GM19023 (cell line): ENCODE measurements around the gene MEIOSIN.
A peak's percentile ranks its signal among the peaks of the same experiment; 100 is the strongest.

Source experiments
- ATAC-seq: cut with Tn5 transposase; IDR thresholded peaks from one replicate; pipeline ENCODE4 v1.9.1; 2021; ENCODE audit warnings: mild to moderate bottlenecking, moderate library complexity; ENCODE audit not compliant: unreplicated experiment

MEIOSIN gene

GRCh38 chr19:45778010-45778661 lies 44.9 kb downstream of the MEIOSIN start:
- no peak for ATAC-seq

DNA sequence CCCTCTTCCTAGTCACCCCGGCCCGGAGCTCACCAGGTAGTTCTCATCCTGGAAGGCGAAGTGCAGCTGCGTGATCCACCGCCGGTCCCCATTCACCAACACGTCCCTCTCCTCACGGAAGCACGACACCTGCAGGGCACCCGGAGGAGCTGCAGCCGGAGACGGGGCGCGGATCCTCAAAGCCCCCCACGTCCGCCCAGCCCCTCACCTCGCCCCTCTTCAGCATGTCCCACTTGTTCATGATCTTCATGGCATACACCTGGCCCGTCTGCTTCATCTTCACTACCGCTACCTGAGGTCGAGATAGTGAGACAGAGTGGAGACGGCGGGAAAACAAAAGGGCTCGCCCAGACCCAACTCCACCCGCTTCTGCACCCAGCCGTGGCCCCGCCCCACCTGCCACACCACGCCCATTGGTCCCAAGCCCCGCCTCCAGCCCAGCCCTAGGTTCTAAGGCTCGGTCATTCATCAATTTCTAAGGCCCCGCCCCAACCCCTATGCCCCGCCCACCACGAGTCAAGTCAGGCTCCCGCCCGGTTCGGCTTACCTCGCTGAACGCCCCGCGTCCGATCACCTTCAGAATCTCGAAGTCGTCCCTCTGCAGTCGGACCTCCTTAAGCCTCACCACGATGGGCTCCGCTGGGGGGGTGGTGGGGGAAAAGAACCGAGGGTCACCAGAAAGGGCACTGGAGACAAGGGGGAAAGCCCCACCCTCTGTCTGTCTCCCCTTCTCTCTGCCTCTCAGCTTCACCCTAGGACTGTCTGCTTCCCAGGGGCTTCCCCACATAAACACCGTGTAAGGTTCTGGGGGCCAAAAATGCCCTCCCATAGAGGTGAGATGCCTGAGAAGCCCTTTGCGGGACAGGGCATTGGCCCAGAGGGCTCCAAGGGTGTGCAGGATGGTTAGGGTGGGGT lies 46.2 kb downstream of the MEIOSIN start:
- peak; percentile 75 for ATAC-seq

- ATAC-seq = no peak
Observed at GRCh38 chr19:45780146-45780447, 46.9 kb downstream of the MEIOSIN start.

GRCh38 chr19:45780448-45781213 lies 47.4 kb downstream of the MEIOSIN start:
- ATAC-seq = no peak

GRCh38 chr19:45781214-45782161 lies 48.2 kb downstream of the MEIOSIN start:
- ATAC-seq = no peak

- no peak for ATAC-seq
Observed at GRCh38 chr19:45782162-45782691, 49.0 kb downstream of the MEIOSIN start, which contains the start of gene DMPK. DMPK (minus strand) TSS chr19:45782490; CDS start chr19:45782352, 138 bp downstream.

GRCh38 chr19:45782820-45783785 lies 49.9 kb downstream of the MEIOSIN start:
- ATAC-seq = no peak

DNA sequence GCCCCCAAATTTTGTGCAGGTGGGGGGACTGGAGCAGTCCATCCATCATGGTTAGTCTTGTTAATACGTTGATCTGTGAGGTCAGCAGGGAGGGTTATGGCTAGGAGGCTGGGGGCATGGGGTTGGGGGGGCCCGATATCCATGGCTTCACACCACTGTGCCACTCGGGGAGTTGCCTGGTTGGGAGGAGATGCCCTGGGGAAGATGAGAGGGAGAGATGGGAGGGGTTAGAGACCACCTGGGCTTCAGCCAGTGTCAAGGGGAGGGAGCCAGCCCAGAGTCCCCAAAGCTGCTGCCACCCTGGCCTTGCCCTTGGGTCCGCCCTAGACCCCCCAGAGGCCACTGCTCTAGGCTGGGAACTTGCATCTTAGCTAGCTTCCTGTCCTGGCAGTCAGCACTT lies 50.9 kb downstream of the MEIOSIN start:
- ATAC-seq = no peak

- no peak for ATAC-seq
Observed at GRCh38 chr19:45785097-45785496, 51.9 kb downstream of the MEIOSIN start.

- no peak for ATAC-seq
Observed at GRCh38 chr19:45785781-45786532, 52.7 kb downstream of the MEIOSIN start.

GRCh38 chr19:45786533-45786894 lies 53.3 kb downstream of the MEIOSIN start:
- ATAC-seq = no peak

- ATAC-seq = no peak
Observed at GRCh38 chr19:45789035-45789786, 56.0 kb downstream of the MEIOSIN start.

GRCh38 chr19:45790942-45791341 lies 57.7 kb downstream of the MEIOSIN start:
- ATAC-seq = no peak

- no peak for ATAC-seq
Observed at GRCh38 chr19:45791744-45792469, 58.7 kb downstream of the MEIOSIN start.

- peak; percentile 92 for ATAC-seq
Observed at GRCh38 chr19:45792470-45793177, 59.4 kb downstream of the MEIOSIN start, which contains the start of gene DMWD. DMWD (minus strand) TSS chr19:45792845; CDS start chr19:45792756, 89 bp downstream.

DNA sequence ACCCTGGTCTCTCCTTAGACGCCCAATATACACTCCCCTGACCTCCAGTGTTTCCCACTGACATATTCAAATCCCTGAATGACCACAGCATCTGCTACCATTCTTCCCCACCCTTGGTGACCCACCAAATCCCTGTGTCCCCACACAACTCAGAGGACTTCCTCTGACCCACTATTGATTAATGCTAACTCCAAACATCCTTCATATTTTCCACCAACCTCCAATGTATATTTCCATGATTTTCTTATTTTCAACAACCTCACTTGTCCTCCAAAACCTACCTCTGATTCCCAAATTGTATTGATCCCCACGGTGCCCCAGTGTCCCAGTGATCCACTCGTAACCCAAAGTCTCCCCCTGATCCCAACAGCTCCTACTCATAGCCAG lies 59.9 kb downstream of the MEIOSIN start:
- ATAC-seq = no peak
